ENCODE results near the gene KDM5C.

Gene KDM5C

GRCh38 chrX:53263597-53264094 lies 38.6 kb upstream of the KDM5C start:
- H3K4me3 ChIP-seq (ENCODE audit: low read depth, low read length): no peak overlapping the region
- DNase-seq (ENCODE audit: low read depth): no peak
- no peak for TF ChIP-seq CTCF (IDR thresholded peaks at IDR 0.05; ENCODE audit: insufficient read depth, low read depth, low read length, missing control alignments)

GRCh38 chrX:53262918-53263394 lies 37.9 kb upstream of the KDM5C start:
- DNase-seq (ENCODE audit: low read depth): no peak
- TF ChIP-seq CTCF (IDR thresholded peaks at IDR 0.05; ENCODE audit: insufficient read depth, low read depth, low read length, missing control alignments): no peak

GRCh38 chrX:53262189-53262917 lies 37.3 kb upstream of the KDM5C start:
- no peak for TF ChIP-seq CTCF (IDR thresholded peaks at IDR 0.05; ENCODE audit: insufficient read depth, low read depth, low read length, missing control alignments)
- no peak for DNase-seq (ENCODE audit: low read depth)
- H3K4me3 ChIP-seq (ENCODE audit: low read depth, low read length): no peak overlapping the region

More at GRCh38 chrX:53262918-53263394, 37.9 kb upstream of the KDM5C start:
- no peak overlapping the region for H3K4me3 ChIP-seq (ENCODE audit: low read depth, low read length)

GRCh38 chrX:53261355-53261972 lies 36.5 kb upstream of the KDM5C start:
- H3K4me3 ChIP-seq (ENCODE audit: low read depth, low read length): no peak overlapping the region
- peak; percentile 4 for DNase-seq (ENCODE audit: low read depth)
- no peak for TF ChIP-seq CTCF (IDR thresholded peaks at IDR 0.05; ENCODE audit: insufficient read depth, low read depth, low read length, missing control alignments)

- no peak overlapping the region for H3K4me3 ChIP-seq (ENCODE audit: low read depth, low read length)
- no peak for DNase-seq (ENCODE audit: low read depth)
- no peak for TF ChIP-seq CTCF (IDR thresholded peaks at IDR 0.05; ENCODE audit: insufficient read depth, low read depth, low read length, missing control alignments)
These were observed 35.8 kb upstream of the KDM5C start for GRCh38 chrX:53260836-53261235.

GRCh38 chrX:53257670-53258423 lies 32.8 kb upstream of the KDM5C start:
- H3K4me3 ChIP-seq (ENCODE audit: low read depth, low read length): no peak overlapping the region
- no peak for DNase-seq (ENCODE audit: low read depth)
- no peak for TF ChIP-seq CTCF (IDR thresholded peaks at IDR 0.05; ENCODE audit: insufficient read depth, low read depth, low read length, missing control alignments)
